K562 (cell line): ENCODE results near the gene ADAMTS14. TPM values are rescaled to one million over a fixed set of nuclear protein-coding genes. Genes with fewer than 3 reads are reported as not detected.

Experiments
- ATAC-seq: fragments of 200-7000 bp; cut with Tn5 transposase; 3 replicates; pipeline ENCODE4 v1.9.1; 2020; ENCODE audit warnings: moderate library complexity
- BruUV-seq: library from RNA; stranded (reverse); fragments of 400-500 nt; replicated peaks from 2 replicates; lab custom pipeline; 2021; lab: Mats Ljungman, UMichigan
- CTCF ChIA-PET: fragments of 300-600 bp; formaldehyde crosslinking; extraction: SDS; loops from one replicate; lab custom pipeline; 2021; ENCODE audit warnings: low intra/inter-chr PET ratio; lab: Yijun Ruan, JAX
- POLR2A ChIA-PET: fragments of 300-600, 350-650 bp; sonication (Branson Sonifier 250); formaldehyde crosslinking; extraction: SDS; loops from one replicate; lab custom pipeline; 2021; ENCODE audit warnings: antibody characterized with exemption, inconsistent platforms; lab: Yijun Ruan, JAX
- DNase-seq, 4 experiments: peaks; one replicate each; pipeline versions ENCODE4 v3.0.0 to v3.0.0-alpha.2; 2011 to 2018; ENCODE audit warnings: low spot score in 3 of 4, mixed read lengths in 3 of 4; ENCODE audit errors: extremely low read depth in 1 of 4
- FAIRE-seq: peaks from 2 replicates; lab custom pipeline; 2011; peaks lifted over from hg19 to GRCh38; lab: Jason Lieb, UNC
- H2AFZ ChIP-seq: 2 replicates; pipeline ENCODE4 v1.6.0; 2011; ENCODE audit warnings: low read depth, low read length, control low read depth, inconsistent platforms
- H3K27ac ChIP-seq: fragments of 200-600 bp; 3 replicates; pipeline ENCODE4 v1.8.0; 2011; ENCODE audit warnings: low read depth, mild to moderate bottlenecking, control low read depth, inconsistent platforms, low read length, moderate library complexity, mixed read lengths; ENCODE audit errors: extremely low read depth
- H3K27me3 ChIP-seq, 2 experiments: fragments of 300-600 bp in 1 of 2; 2 replicates in 1 of 2; 3 replicates in 1 of 2; pipeline versions ENCODE4 v1.6.0 to v1.8.0; 2011; ENCODE audit warnings: inconsistent platforms in 2 of 2, low read length in 2 of 2, mild to moderate bottlenecking in 1 of 2, mixed read lengths in 1 of 2, moderate library complexity in 1 of 2; ENCODE audit not compliant: control insufficient read depth in 2 of 2, insufficient read depth in 2 of 2
- H3K36me3 ChIP-seq: fragments of 300-600 bp; 3 replicates; pipeline ENCODE4 v1.8.0; 2011; ENCODE audit warnings: mild to moderate bottlenecking, low read length, inconsistent platforms; ENCODE audit not compliant: control insufficient read depth, insufficient read depth
- H3K4me1 ChIP-seq, 2 experiments: fragments of 200-600 bp in 1 of 2; replicated peaks in 1 of 2; 2 replicates in 1 of 2; 3 replicates in 1 of 2; pipeline versions ENCODE4 v1.5.1 to v1.8.0; 2011; ENCODE audit warnings: inconsistent platforms in 2 of 2, low read length in 2 of 2, mild to moderate bottlenecking in 1 of 2, mixed read lengths in 1 of 2, moderate library complexity in 1 of 2; ENCODE audit not compliant: control insufficient read depth in 2 of 2, insufficient read depth in 2 of 2
- H3K4me2 ChIP-seq: 2 replicates; pipeline ENCODE4 v1.6.1; 2011; ENCODE audit warnings: low read length, control low read depth, inconsistent platforms, mixed read lengths; ENCODE audit not compliant: insufficient read depth
- H3K4me3 ChIP-seq: fragments of 200-600 bp; sonication (generic), shearing (Covaris generic); 2 replicates; pipeline ENCODE4 v1.5.1; 2016; ENCODE audit warnings: control low read depth, inconsistent platforms
- H3K79me2 ChIP-seq: fragments of 200-600 bp; 3 replicates; pipeline ENCODE4 v1.8.0; 2011; ENCODE audit warnings: low read length, inconsistent platforms; ENCODE audit not compliant: control insufficient read depth, insufficient read depth
- H3K9ac ChIP-seq, 2 experiments: 2 replicates each; pipeline versions ENCODE4 v1.6.0 to v1.6.1; 2011; ENCODE audit warnings: low read depth in 2 of 2, low read length in 2 of 2, control low read depth in 1 of 2, inconsistent platforms in 1 of 2, mild to moderate bottlenecking in 1 of 2, mixed read lengths in 1 of 2; ENCODE audit not compliant: insufficient read depth in 1 of 2
- H3K9me1 ChIP-seq: one replicate; pipeline ENCODE4 v1.6.0; 2011; ENCODE audit warnings: inconsistent platforms, mild to moderate bottlenecking, low read length, moderate library complexity; ENCODE audit not compliant: control insufficient read depth, insufficient read depth
- H3K9me3 ChIP-seq: replicated peaks from 2 replicates; pipeline ENCODE4 v1.5.1; 2011; ENCODE audit warnings: low read depth, low read length, inconsistent platforms; ENCODE audit not compliant: control insufficient read depth, insufficient read depth
- H4K20me1 ChIP-seq: replicated peaks from 2 replicates; pipeline ENCODE4 v1.6.1; 2011; ENCODE audit warnings: low read length, inconsistent platforms, mixed read lengths; ENCODE audit not compliant: control insufficient read depth, insufficient read depth
- ELK3 ChIP-seq: fragments of 450-650 bp; formaldehyde crosslinking; IDR thresholded peaks from 2 replicates; pipeline ENCODE4 v1.4.0; 2020; ENCODE audit warnings: mild to moderate bottlenecking
- POLR2G ChIP-seq: fragments of 200-400 bp; formaldehyde crosslinking; IDR thresholded peaks from 2 replicates; pipeline ENCODE4 v1.6.1; 2017; ENCODE audit warnings: low read depth, mild to moderate bottlenecking, antibody characterized with exemption, low read length, moderate library complexity
- TOE1 ChIP-seq, 2 experiments: fragments of 450-650 bp in 1 of 2; sonication (generic) in 1 of 2; formaldehyde crosslinking in 1 of 2; IDR thresholded peaks; 2 replicates each; pipeline versions ENCODE4 v1.7.1 to v1.8.0; 2016 to 2022; ENCODE audit warnings: borderline replicate concordance in 2 of 2, mild to moderate bottlenecking in 2 of 2, antibody characterized with exemption in 1 of 2, inconsistent platforms in 1 of 2, low read depth in 1 of 2, missing genetic modification reagents in 1 of 2, moderate library complexity in 1 of 2
- ZBTB11 ChIP-seq, 3 experiments: fragments of 200-800 bp in 1 of 3; fragments of 250-450 bp in 1 of 3; fragments of 450-650 bp in 1 of 3; sonication (Bioruptor Pico) in 1 of 3; sonication (Bioruptor generic) in 1 of 3; formaldehyde crosslinking in 1 of 3; IDR thresholded peaks; 2 replicates each; pipeline versions ENCODE4 v1.6.1 to v1.8.0; 2016 to 2022; ENCODE audit warnings: mild to moderate bottlenecking in 2 of 3, missing genetic modification characterization in 2 of 3, missing compliant biosample characterization in 1 of 3, moderate library complexity in 1 of 3
- ZBTB9 ChIP-seq: fragments of 450-650 bp; formaldehyde crosslinking; IDR thresholded peaks from 2 replicates; pipeline ENCODE4 v1.4.0; 2020; ENCODE audit warnings: mild to moderate bottlenecking, moderate library complexity
- ZNF263 ChIP-seq: sonication (generic); formaldehyde crosslinking; IDR thresholded peaks from 2 replicates; pipeline ENCODE4 v1.8.0; 2022; ENCODE audit warnings: mild to moderate bottlenecking, missing genetic modification reagents, borderline replicate concordance
- WGBS: fragments of 100-300 bp; shearing (Covaris generic); methylation state at CpG from one replicate; pipeline ENCODE4 v1.1.6; 2016; ENCODE audit warnings: low coverage, mixed read lengths; ENCODE audit not compliant: insufficient coverage; ENCODE audit errors: missing lambda C conversion rate; 5-methylcytosine and 5-hydroxymethylcytosine counted together
- in situ Hi-C: fragments of 300-500 bp; cut with MboI; formaldehyde crosslinking; loops from 4 replicates; pipeline ENCODE4 v1.15.0; 2018; ENCODE audit warnings: inconsistent platforms, mixed read lengths
- intact Hi-C: fragments of 100-400 bp; cut with micrococcal nuclease; formaldehyde crosslinking; loops from 2 replicates; pipeline ENCODE4 v1.14.2; 2022
- polyA plus RNA-seq, 8 experiments: library from polyadenylated mRNA; depleted of rRNA in 4 of 8; stranded (reverse) in 5 of 8; unstranded in 3 of 8; fragments of >200 nt; fragmentation: Nextera tagmentation in 2 of 8; fragmentation: Illumina TruSeq in 1 of 8; extraction: Ambion mirVana in 2 of 8; extraction: Trizol in 1 of 8; gene quantifications; 2 replicates each; pipeline versions ENCODE4 v1.2.1 to v1.2.3, GENCODE V29; 2011 to 2014; ENCODE audit warnings: inconsistent platforms in 1 of 8, missing spikeins in 1 of 8
- total RNA-seq, 7 experiments: library from RNA; depleted of rRNA in 6 of 7; stranded (reverse); fragments of >200 nt in 6 of 7; fragmentation: Illumina TruSeq in 2 of 7; extraction: Trizol in 2 of 7; gene quantifications; 2 replicates each; pipeline versions ENCODE4 v1.2.1 to v1.2.3, GENCODE V29; 2011 to 2021; ENCODE audit warnings: low replicate concordance in 1 of 7

ADAMTS14 gene
- total and polyA plus RNA-seq, 9 of the 15 experiments (the other 6 are each of a cell fraction or from before 2014, with no cell fraction given): 0.04 to 37.4 (median 15.9) TPM

GRCh38 chr10:70751991-70752390 is 79.7 kb downstream of the ADAMTS14 start:
- Histone ChIP-seq H3K27me3 (no peaks in the 10 kb centered on the region), H3K4me1 (peaks cover 8 to 21% of the 10 kb centered on the region in 2 experiments; a peak in 4 of 5 replicates), H3K4me2 (no peak overlapping the region), H3K36me3 (peaks cover 77% of the 10 kb centered on the region), H3K9me1 (no peaks in the 10 kb centered on the region), H4K20me1 (no peaks in the 10 kb centered on the region), H2AFZ (no peak overlapping the region), H3K79me2 (no peaks in the 10 kb centered on the region; the same call in 2 of the 3 replicates), H3K27ac (no peak overlapping the region; the same call in 2 of the 3 replicates), H3K9ac (peak overlapping the region in 1 of 2 experiments; percentile 31; a peak in 1 of 4 replicates), H3K9me3 (no peaks in the 10 kb centered on the region), H3K4me3 (no peak overlapping the region)
- no TSS peak for BruUV-seq
- TF ChIP-seq ZBTB11 (CRISPR knock-in tag; IDR thresholded peaks at IDR 0.05) (no peak), ZNF263 (CRISPR knock-in tag) (peak; percentile 55; the same call in 1 of the 2 replicates), ELK3 (CRISPR knock-in tag) (no peak), ZBTB9 (CRISPR knock-in tag) (no peak), POLR2G (0 out of 2 replicates have a peak, but pooled peaks have one; percentile 47), TOE1 (IDR thresholded peaks at IDR 0.05; ENCODE audit: borderline replicate concordance) (no peak), TOE1 (CRISPR knock-in tag; IDR thresholded peaks at IDR 0.05; ENCODE audit: borderline replicate concordance, low read depth) (no peak)
- FAIRE-seq (no peak), ATAC-seq (no peak), DNase-seq (no peak)
- POLR2A ChIA-PET: interaction anchor here (1.0 kb wide), 1 partner anchor 13 kb away, joined by 3 read pairs; no protein-coding TSS in a partner anchor
- CTCF ChIA-PET: no interaction called here
- 93% methylated on average over 14 of the region's 14 CpGs for WGBS
- in situ Hi-C loops (loop anchor here (10.0 kb wide), 1 partner anchor 1957 kb away; no protein-coding TSS in a partner anchor), intact Hi-C loops (no loop called here)
